Globus pallidus (tissue), 1 donor: ENCODE data around the gene LMNB1.
"Not testable (repeated sequence)": the region's sequence is repeated elsewhere in the genome, so short reads cannot be mapped to it uniquely, and the experiment has no call there.

Experiments used
- DNase-seq: peaks from one replicate; pipeline ENCODE4 v3.0.0-alpha.2; 2015; ENCODE audit warnings: low spot score

LMNB1 gene

GRCh38 chr5:126776499-126777256 lies at the start of gene LMNB1:
TSS of gene LMNB1 (plus strand) at chr5:126777136. CDS start at chr5:126777509, 373 bp downstream.
- DNase-seq = peak; percentile 86

GRCh38 chr5:126732716-126733115 lies 44.2 kb upstream of the LMNB1 start:
- no peak for DNase-seq

- not testable (repeated sequence) for DNase-seq
Measured at GRCh38 chr5:126734573-126734972, 42.4 kb upstream of the LMNB1 start.

- no peak for DNase-seq
Measured at GRCh38 chr5:126736141-126736540, 40.8 kb upstream of the LMNB1 start.

GRCh38 chr5:126741361-126741760 lies 35.6 kb upstream of the LMNB1 start:
- DNase-seq = no peak

GRCh38 chr5:126742425-126742824 lies 34.5 kb upstream of the LMNB1 start:
- DNase-seq = no peak

- no peak for DNase-seq
Measured at GRCh38 chr5:126744836-126745235, 32.1 kb upstream of the LMNB1 start.

- no peak for DNase-seq
Measured at GRCh38 chr5:126745259-126745992, 31.5 kb upstream of the LMNB1 start.

- no peak for DNase-seq
Measured at GRCh38 chr5:126746290-126746689, 30.6 kb upstream of the LMNB1 start.

GRCh38 chr5:126752081-126752785 lies 24.7 kb upstream of the LMNB1 start:
- no peak for DNase-seq

- no peak for DNase-seq
Measured at GRCh38 chr5:126753227-126753626, 23.7 kb upstream of the LMNB1 start.

GRCh38 chr5:126754609-126755008 lies 22.3 kb upstream of the LMNB1 start:
- no peak for DNase-seq

- no peak for DNase-seq
Measured at GRCh38 chr5:126755593-126755992, 21.3 kb upstream of the LMNB1 start.

GRCh38 chr5:126757713-126758357 lies 19.1 kb upstream of the LMNB1 start:
- DNase-seq = no peak

- no peak for DNase-seq
Measured at GRCh38 chr5:126763371-126763770, 13.6 kb upstream of the LMNB1 start.

GRCh38 chr5:126769703-126770102 lies 7.2 kb upstream of the LMNB1 start:
- no peak for DNase-seq

- DNase-seq = not testable (repeated sequence)
Measured at GRCh38 chr5:126773536-126773935, 3.4 kb upstream of the LMNB1 start.

- not testable (repeated sequence) for DNase-seq
Measured at GRCh38 chr5:126774595-126774994, 2.3 kb upstream of the LMNB1 start.

- peak; percentile 29 for DNase-seq
Measured at GRCh38 chr5:126777257-126777974, 480 bp downstream of the LMNB1 start.

- peak; percentile 78 for DNase-seq
Measured at GRCh38 chr5:126777975-126778674, 1.2 kb downstream of the LMNB1 start.
